Natural killer cell (primary cell): Measurements from ENCODE around the gene GSN. TPM values are rescaled to one million over a fixed set of nuclear protein-coding genes. Genes with fewer than 3 reads are reported as not detected.
A peak's percentile ranks its signal among the peaks of the same experiment; 100 is the strongest.

Experiments used
- ATAC-seq, 3 donors: fragments of 150-1000 bp in 2 of 3; fragments of 200-7000 bp in 1 of 3; cut with Tn5 transposase; 1 replicate in 1 of 3; 2 replicates in 2 of 3; pipeline ENCODE4 v1.10.0; 2021; ENCODE audit warnings: mild to moderate bottlenecking in 2 of 3, moderate library complexity in 2 of 3
- DNase-seq, 2 donors: peaks; one replicate each; pipeline versions ENCODE4 v3.0.0 to v3.0.0-alpha.2; 2013 to 2021; ENCODE audit warnings: mixed read lengths in 1 of 2
- H3K27ac ChIP-seq: one replicate; pipeline ENCODE4 v1.5.1; 2013; ENCODE audit warnings: mild to moderate bottlenecking, low read length
- H3K27me3 ChIP-seq: one replicate; pipeline ENCODE4 v1.6.1; 2013; ENCODE audit warnings: low read length; ENCODE audit not compliant: control insufficient read depth, insufficient read depth
- H3K36me3 ChIP-seq: one replicate; pipeline ENCODE4 v1.6.1; 2013; ENCODE audit warnings: low read length; ENCODE audit not compliant: control insufficient read depth, insufficient read depth
- H3K4me1 ChIP-seq: one replicate; pipeline ENCODE4 v1.6.1; 2013; ENCODE audit warnings: low read length; ENCODE audit not compliant: control insufficient read depth, insufficient read depth
- H3K4me3 ChIP-seq: one replicate; pipeline ENCODE4 v1.5.1; 2013; ENCODE audit warnings: low read length
- H3K9me3 ChIP-seq: one replicate; pipeline ENCODE4 v1.6.1; 2013; ENCODE audit warnings: low read length; ENCODE audit not compliant: control insufficient read depth, insufficient read depth
- H3K27ac Mint-ChIP-seq, 2 donors: one replicate each; pipeline ENCODE4 v1.8.0; 2022; ENCODE audit warnings: mild to moderate bottlenecking in 2 of 2, mixed read lengths in 2 of 2, moderate library complexity in 1 of 2
- H3K27me3 Mint-ChIP-seq, 2 donors: one replicate each; pipeline ENCODE4 v1.8.0; 2022; ENCODE audit warnings: low read depth in 2 of 2, mixed read lengths in 2 of 2
- H3K36me3 Mint-ChIP-seq: one replicate; pipeline ENCODE4 v1.8.0; 2022; ENCODE audit warnings: mixed read lengths
- H3K4me1 Mint-ChIP-seq, 2 donors: one replicate each; pipeline ENCODE4 v1.8.0; 2022; ENCODE audit warnings: mixed read lengths in 2 of 2
- H3K4me3 Mint-ChIP-seq: one replicate; pipeline ENCODE4 v1.8.0; 2022; ENCODE audit warnings: mild to moderate bottlenecking, moderate library complexity, mixed read lengths
- H3K9me3 Mint-ChIP-seq, 2 donors: one replicate each; pipeline ENCODE4 v1.8.0; 2022; ENCODE audit warnings: mixed read lengths in 2 of 2
- CTCF ChIP-seq: fragments of 200-600 bp; IDR thresholded peaks from one replicate; pipeline ENCODE4 v1.8.0; 2022; ENCODE audit warnings: antibody characterized with exemption
- WGBS: methylation state at CpG from one replicate; pipeline ENCODE4 v1.1.7; 2013; ENCODE audit warnings: missing lambda C conversion rate; ENCODE audit not compliant: insufficient coverage; 5-methylcytosine and 5-hydroxymethylcytosine counted together
- intact Hi-C: fragments of 100-400 bp; cut with micrococcal nuclease; formaldehyde crosslinking; loops from one replicate; pipeline ENCODE4 v1.14.2; 2022
- total RNA-seq, 4 donors: library from RNA; stranded (reverse); fragments of 120-200 nt in 1 of 4; gene quantifications; one replicate each; pipeline versions ENCODE4 v1.2.3 to v1.2.4, GENCODE V29; 2013 to 2022

The GSN gene
- total RNA-seq, 3 donors from 2014 or later (not counting 1 experiment from before 2014, with no cell fraction given), result 92.9 to 103 (median 103) TPM

- no peaks in the 10 kb centered on the region for H3K27me3 ChIP-seq
- Mint-ChIP-seq H3K4me3 (no peak overlapping the region), H3K36me3 (no peaks in the 10 kb centered on the region), H3K4me1 (peaks cover 24 to 37% of the 10 kb centered on the region in 2 donors), H3K9me3 (peaks cover 0 to 3% of the 10 kb centered on the region in 2 donors), H3K27me3 (no peaks in the 10 kb centered on the region), H3K27ac (peak overlapping the region; percentile 37 to 94)
- ATAC-seq (no peak), DNase-seq (no peak)
- intact Hi-C loops, result no loop called here
- H3K4me3 ChIP-seq, result no peak overlapping the region
- no peaks in the 10 kb centered on the region for H3K9me3 ChIP-seq
- H3K36me3 ChIP-seq, result no peaks in the 10 kb centered on the region
- no peak overlapping the region for H3K27ac ChIP-seq
- H3K4me1 ChIP-seq, result peaks cover 16% of the 10 kb centered on the region
- WGBS, result 88% methylated on average over 5 of the region's 5 CpGs
- no peak for TF ChIP-seq CTCF
Measured at GRCh38 chr9:121373011-121373729, 105.2 kb downstream of the GSN start.

- peak; percentile 84 for TF ChIP-seq CTCF
- H3K4me1 ChIP-seq, result no peaks in the 10 kb centered on the region
- Mint-ChIP-seq H3K27me3 (no peaks in the 10 kb centered on the region), H3K36me3 (no peaks in the 10 kb centered on the region), H3K9me3 (no peaks in the 10 kb centered on the region), H3K4me3 (no peak overlapping the region), H3K4me1 (peaks cover 9 to 22% of the 10 kb centered on the region in 2 donors), H3K27ac (no peak overlapping the region)
- no peaks in the 10 kb centered on the region for H3K9me3 ChIP-seq
- H3K36me3 ChIP-seq, result no peaks in the 10 kb centered on the region
- no peaks in the 10 kb centered on the region for H3K27me3 ChIP-seq
- intact Hi-C loops, result loop anchor here (1.0 kb wide), 2 partner anchors 24 to 56 kb away; no protein-coding TSS in a partner anchor
- no peak overlapping the region for H3K4me3 ChIP-seq
- H3K27ac ChIP-seq, result no peak overlapping the region
- ATAC-seq (peak in 2 of 3 donors; percentile 52 to 59), DNase-seq (peak in 1 of 2 donors; percentile 53)
- 100% methylated on average over 1 of the region's 4 CpGs for WGBS
Measured at GRCh38 chr9:121376214-121376830, 108.4 kb downstream of the GSN start.

DNA sequence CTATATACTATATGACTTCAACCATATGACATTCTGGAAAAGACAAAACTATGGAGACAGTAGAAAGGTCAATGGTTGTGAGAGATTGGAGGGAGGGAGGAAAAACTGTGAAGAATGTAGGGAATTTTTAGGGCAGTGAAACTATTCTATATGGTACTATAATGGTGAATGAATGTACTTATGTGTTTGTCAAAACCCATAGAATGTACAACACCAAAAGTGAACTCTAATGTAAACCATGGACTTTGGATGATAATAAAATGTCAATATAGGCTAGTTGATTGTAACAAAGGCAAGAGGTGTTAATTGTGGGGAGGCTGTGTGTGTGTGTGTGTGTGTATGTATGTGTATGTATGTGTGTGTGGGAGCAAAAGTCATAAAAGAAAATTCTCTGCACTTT lies 112.9 kb downstream of the GSN start:
- Mint-ChIP-seq H3K27me3 (peaks cover 0 to 3% of the 10 kb centered on the region in 2 donors), H3K4me3 (no peak overlapping the region), H3K4me1 (peaks cover 0 to 5% of the 10 kb centered on the region in 2 donors), H3K9me3 (no peaks in the 10 kb centered on the region), H3K27ac (no peak overlapping the region), H3K36me3 (no peaks in the 10 kb centered on the region)
- no peaks in the 10 kb centered on the region for H3K27me3 ChIP-seq
- no peak overlapping the region for H3K27ac ChIP-seq
- ATAC-seq (no peak), DNase-seq (no peak)
- H3K4me3 ChIP-seq, result no peak overlapping the region
- H3K4me1 ChIP-seq, result no peaks in the 10 kb centered on the region
- intact Hi-C loops, result no loop called here
- no peaks in the 10 kb centered on the region for H3K9me3 ChIP-seq
- H3K36me3 ChIP-seq, result no peaks in the 10 kb centered on the region
- TF ChIP-seq CTCF, result no peak

Other genes with a start within 250 kb of the GSN start
- 1 to 10 TPM; 1.5 to 2.0 (median 1.5) TPM for gene C5, start 217.9 kb upstream of the GSN start, total RNA-seq
- 10 to 100 TPM; 59.1 to 74.3 (median 60.0) TPM for gene CNTRL, start 193.2 kb upstream of the GSN start, total RNA-seq
- 10 to 100 TPM; 46.2 to 67.6 (median 57.3) TPM for gene RAB14, start 66.3 kb upstream of the GSN start, total RNA-seq
- gene STOM, start 102.1 kb downstream of the GSN start, total RNA-seq, result 100 to 1,000 TPM; 185 to 241 (median 189) TPM
- under 1 TPM; 0.23 to 0.87 (median 0.55) TPM for gene GGTA1, start 231.7 kb downstream of the GSN start, total RNA-seq